ENCODE measurements around the gene RINT1.

DNA sequence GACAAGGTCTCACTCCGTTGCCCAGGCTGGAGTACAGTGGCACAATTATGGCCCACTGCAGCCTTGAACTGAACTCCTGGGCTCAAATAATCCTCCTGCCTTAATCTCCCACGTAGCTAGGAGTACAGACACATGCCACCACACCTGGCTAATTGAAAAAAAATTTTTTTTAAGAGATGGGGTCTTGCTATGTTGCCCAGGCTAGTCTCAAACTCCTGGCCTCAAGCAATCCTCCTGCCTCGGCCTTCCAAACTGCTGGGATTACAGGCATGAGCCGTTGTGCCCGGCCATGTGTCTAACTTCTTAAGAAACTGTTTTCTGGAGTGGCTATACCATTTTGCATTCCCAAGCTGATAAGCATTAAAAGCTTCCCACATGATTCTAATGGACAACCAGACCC lies 58.8 kb downstream of the RINT1 start:
- TF ChIP-seq, protein P1, sequence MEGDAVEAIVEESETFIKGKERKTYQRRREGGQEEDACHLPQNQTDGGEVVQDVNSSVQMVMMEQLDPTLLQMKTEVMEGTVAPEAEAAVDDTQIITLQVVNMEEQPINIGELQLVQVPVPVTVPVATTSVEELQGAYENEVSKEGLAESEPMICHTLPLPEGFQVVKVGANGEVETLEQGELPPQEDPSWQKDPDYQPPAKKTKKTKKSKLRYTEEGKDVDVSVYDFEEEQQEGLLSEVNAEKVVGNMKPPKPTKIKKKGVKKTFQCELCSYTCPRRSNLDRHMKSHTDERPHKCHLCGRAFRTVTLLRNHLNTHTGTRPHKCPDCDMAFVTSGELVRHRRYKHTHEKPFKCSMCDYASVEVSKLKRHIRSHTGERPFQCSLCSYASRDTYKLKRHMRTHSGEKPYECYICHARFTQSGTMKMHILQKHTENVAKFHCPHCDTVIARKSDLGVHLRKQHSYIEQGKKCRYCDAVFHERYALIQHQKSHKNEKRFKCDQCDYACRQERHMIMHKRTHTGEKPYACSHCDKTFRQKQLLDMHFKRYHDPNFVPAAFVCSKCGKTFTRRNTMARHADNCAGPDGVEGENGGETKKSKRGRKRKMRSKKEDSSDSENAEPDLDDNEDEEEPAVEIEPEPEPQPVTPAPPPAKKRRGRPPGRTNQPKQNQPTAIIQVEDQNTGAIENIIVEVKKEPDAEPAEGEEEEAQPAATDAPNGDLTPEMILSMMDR (IDR thresholded peaks at IDR 0.05; ENCODE audit: insufficient read depth, low read length): no peak
- TF ChIP-seq REST (IDR thresholded peaks at IDR 0.05; ENCODE audit: insufficient replicate concordance, low read depth): no peak
- TF ChIP-seq GABPA (IDR thresholded peaks at IDR 0.05; ENCODE audit: low read depth): no peak

All from HL-60 (cell line).